Mesothelial cell of epicardium (in vitro differentiated cells): ENCODE results near the gene KIAA1755. TPM values are rescaled to one million over a fixed set of nuclear protein-coding genes. Genes with fewer than 3 reads are reported as not detected.

Experiments used
- DNase-seq, 2 experiments: peaks; one replicate each; pipeline ENCODE4 v3.0.0; 2021; ENCODE audit warnings: low spot score in 2 of 2; ENCODE audit not compliant: unreplicated experiment in 2 of 2
- H3K27ac Mint-ChIP-seq: 2 replicates; pipeline ENCODE4 v1.8.0; 2021; ENCODE audit warnings: mixed read lengths
- H3K27me3 Mint-ChIP-seq: 2 replicates; pipeline ENCODE4 v1.8.0; 2021; ENCODE audit warnings: low read depth, mixed read lengths
- H3K36me3 Mint-ChIP-seq: 2 replicates; pipeline ENCODE4 v1.8.0; 2021; ENCODE audit warnings: mixed read lengths
- H3K4me1 Mint-ChIP-seq: 2 replicates; pipeline ENCODE4 v1.8.0; 2021; ENCODE audit warnings: mixed read lengths
- H3K4me3 Mint-ChIP-seq: 2 replicates; pipeline ENCODE4 v1.8.0; 2021; ENCODE audit warnings: mild to moderate bottlenecking, moderate library complexity, mixed read lengths
- H3K9me3 Mint-ChIP-seq: 2 replicates; pipeline ENCODE4 v1.8.0; 2021; ENCODE audit warnings: mixed read lengths
- CTCF ChIP-seq: fragments of 200-600 bp; sonication (generic); IDR thresholded peaks from one replicate; pipeline ENCODE4 v1.5.0; 2021; ENCODE audit warnings: antibody characterized with exemption; ENCODE audit not compliant: unreplicated experiment
- total RNA-seq: library from RNA; stranded (reverse); gene quantifications from 3 replicates; pipeline ENCODE4 v1.2.1, GENCODE V29; 2021

Gene KIAA1755
- total RNA-seq, 1 donor from 2014 or later = 4.4 TPM

- Mint-ChIP-seq H3K27me3 (no peaks in the 10 kb centered on the region), H3K27ac (no peak overlapping the region), H3K4me3 (no peak overlapping the region), H3K9me3 (no peaks in the 10 kb centered on the region), H3K4me1 (peaks cover 22% of the 10 kb centered on the region), H3K36me3 (no peaks in the 10 kb centered on the region)
- DNase-seq = no peak
- TF ChIP-seq CTCF = no peak
Measured at GRCh38 chr20:38295811-38296210, 35.3 kb upstream of the KIAA1755 start.

- no peaks in the 10 kb centered on the region for H3K36me3 Mint-ChIP-seq
- no peaks in the 10 kb centered on the region for H3K27me3 Mint-ChIP-seq
- no peak overlapping the region for H3K27ac Mint-ChIP-seq
- H3K9me3 Mint-ChIP-seq = no peaks in the 10 kb centered on the region
- no peak for TF ChIP-seq CTCF
- H3K4me1 Mint-ChIP-seq = peaks cover 13% of the 10 kb centered on the region
- no peak for DNase-seq
- no peak overlapping the region for H3K4me3 Mint-ChIP-seq
Measured at GRCh38 chr20:38294076-38294591, 33.6 kb upstream of the KIAA1755 start.

GRCh38 chr20:38293491-38294065, 33.0 kb upstream of the KIAA1755 start:
- DNase-seq = no peak
- Mint-ChIP-seq H3K9me3 (no peaks in the 10 kb centered on the region), H3K36me3 (no peaks in the 10 kb centered on the region), H3K27me3 (no peaks in the 10 kb centered on the region), H3K27ac (no peak overlapping the region), H3K4me3 (no peak overlapping the region), H3K4me1 (peaks cover 9% of the 10 kb centered on the region)
- no peak for TF ChIP-seq CTCF

- DNase-seq = no peak
- Mint-ChIP-seq H3K4me3 (no peak overlapping the region), H3K27ac (no peak overlapping the region), H3K36me3 (no peaks in the 10 kb centered on the region), H3K27me3 (no peaks in the 10 kb centered on the region), H3K9me3 (no peaks in the 10 kb centered on the region), H3K4me1 (peaks cover 17% of the 10 kb centered on the region)
- TF ChIP-seq CTCF = no peak
Measured at GRCh38 chr20:38291966-38292365, 31.4 kb upstream of the KIAA1755 start.

- DNase-seq = no peak
- H3K4me1 Mint-ChIP-seq = peaks cover 25% of the 10 kb centered on the region
- peak overlapping the region; percentile 66 for H3K27ac Mint-ChIP-seq
- H3K9me3 Mint-ChIP-seq = no peaks in the 10 kb centered on the region
- TF ChIP-seq CTCF = no peak
- no peaks in the 10 kb centered on the region for H3K36me3 Mint-ChIP-seq
- H3K4me3 Mint-ChIP-seq = no peak overlapping the region
- no peaks in the 10 kb centered on the region for H3K27me3 Mint-ChIP-seq
Measured at GRCh38 chr20:38290829-38291814, 30.6 kb upstream of the KIAA1755 start.
